CD4-positive, alpha-beta T cell treated with Interleukin-21 for 1 hour (primary cell): ENCODE data around the gene HOXB6.
A peak's percentile ranks its signal among the peaks of the same experiment; 100 is the strongest.

Experiments
- DNase-seq: peaks from one replicate; pipeline ENCODE4 v3.0.0-alpha.2; 2020

The HOXB6 gene

GRCh38 chr17:48609033-48609432, 4.2 kb upstream of the HOXB6 start:
- DNase-seq = no peak

GRCh38 chr17:48608494-48608834, 3.7 kb upstream of the HOXB6 start:
- DNase-seq = no peak

GRCh38 chr17:48606892-48607614, 2.3 kb upstream of the HOXB6 start:
- no peak for DNase-seq

GRCh38 chr17:48605991-48606891, 1.5 kb upstream of the HOXB6 start:
- DNase-seq = no peak

GRCh38 chr17:48605409-48605919, 678 bp upstream of the HOXB6 start:
- DNase-seq = no peak

- DNase-seq = no peak
Measured at GRCh38 chr17:48603959-48604769, 622 bp downstream of the HOXB6 start.

- no peak for DNase-seq
Measured at GRCh38 chr17:48601539-48602425, 3.0 kb downstream of the HOXB6 start.

- DNase-seq = no peak
Measured at GRCh38 chr17:48601207-48601538, 3.6 kb downstream of the HOXB6 start.

- DNase-seq = no peak
Measured at GRCh38 chr17:48600244-48601098, 4.3 kb downstream of the HOXB6 start.

GRCh38 chr17:48599354-48599753, 5.4 kb downstream of the HOXB6 start:
- no peak for DNase-seq

GRCh38 chr17:48598736-48599135, 6.0 kb downstream of the HOXB6 start:
- DNase-seq = no peak

- DNase-seq = peak; percentile 50
Measured at GRCh38 chr17:48597778-48598631, 6.8 kb downstream of the HOXB6 start.

GRCh38 chr17:48597528-48597777, 7.3 kb downstream of the HOXB6 start:
- no peak for DNase-seq

GRCh38 chr17:48596735-48597527, 7.9 kb downstream of the HOXB6 start:
- DNase-seq = no peak

GRCh38 chr17:48596000-48596734, 8.6 kb downstream of the HOXB6 start:
- no peak for DNase-seq

- DNase-seq = no peak
Measured at GRCh38 chr17:48595278-48595999, 9.3 kb downstream of the HOXB6 start.

GRCh38 chr17:48594538-48595277, 10.1 kb downstream of the HOXB6 start:
- no peak for DNase-seq
